ENCODE data around the gene RBM39. TPM values are rescaled to one million over a fixed set of nuclear protein-coding genes. Genes with fewer than 3 reads are reported as not detected.

Gene RBM39
- total RNA-seq, 1 experiment from 2014 or later = 341 TPM

DNA sequence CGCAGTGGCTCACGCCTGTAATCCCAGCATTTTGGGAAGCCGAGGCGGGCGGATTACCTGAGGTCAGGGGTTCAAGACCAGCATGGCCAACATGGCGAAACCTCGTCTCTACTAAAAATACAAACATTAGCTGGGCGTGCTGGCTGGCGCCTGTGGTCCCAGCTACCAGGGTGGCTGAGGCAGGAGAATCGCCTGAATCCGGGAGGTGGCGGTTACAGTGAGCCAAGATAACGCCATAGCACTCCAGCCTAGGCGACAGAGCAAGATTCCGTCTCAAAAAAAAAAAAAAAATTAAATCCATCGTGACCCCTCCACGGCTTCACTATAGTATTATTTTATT is 76.1 kb downstream of the RBM39 start:
- H3K9ac ChIP-seq (ENCODE audit: low read length) = no peak overlapping the region
- BruUV-seq (replicated peaks) = no TSS peak
- peaks cover 21% of the 10 kb centered on the region for H3K4me1 ChIP-seq (ENCODE audit: insufficient read depth, low read length)
- H3K4me3 ChIP-seq (ENCODE audit: low read length) = no peak overlapping the region
- peaks cover 31% of the 10 kb centered on the region for H4K20me1 ChIP-seq (ENCODE audit: low read length)
- no peak overlapping the region for H2AFZ ChIP-seq (ENCODE audit: low read length)
- no peak overlapping the region for H3K27ac ChIP-seq (ENCODE audit: low read length)
- POLR2A ChIA-PET (ENCODE audit: unreplicated experiment) = interaction anchor here (0.6 kb wide), 1 partner anchor 17 kb away, joined by 9 read pairs; no protein-coding TSS in a partner anchor
- peaks cover 42% of the 10 kb centered on the region for H3K79me2 ChIP-seq (ENCODE audit: low read length)
- ATAC-seq (no peak), DNase-seq (no peak)
- H3K36me3 ChIP-seq (ENCODE audit: low read depth, low read length) = peaks cover 11% of the 10 kb centered on the region; the same call in 1 of the 2 replicates
- H3K4me2 ChIP-seq (ENCODE audit: low read length) = no peak overlapping the region
- no peaks in the 10 kb centered on the region for H3K9me3 ChIP-seq (ENCODE audit: low read length)
- no peaks in the 10 kb centered on the region for H3K9me2 ChIP-seq (replicated peaks; ENCODE audit: low read length)
- CTCF ChIA-PET = no interaction called here
- H3F3A ChIP-seq (ENCODE audit: low read length, unreplicated experiment) = no peaks in the 10 kb centered on the region
- intact Hi-C loops (cut with micrococcal nuclease) = loop anchor here (10.0 kb wide), 1 partner anchor 151 kb away; no protein-coding TSS in a partner anchor
- TF ChIP-seq EZH2 (IDR thresholded peaks at IDR 0.05; ENCODE audit: low read length, unreplicated experiment) (no peak), EZH2phosphoT487 (IDR thresholded peaks at IDR 0.05; ENCODE audit: borderline replicate concordance, low read length) (no peak), CTCF (conservative IDR thresholded peaks at IDR 0.05; ENCODE audit: low read depth, low read length) (no peak)
- H3K27me3 ChIP-seq (ENCODE audit: low read length) = no peaks in the 10 kb centered on the region

DNA sequence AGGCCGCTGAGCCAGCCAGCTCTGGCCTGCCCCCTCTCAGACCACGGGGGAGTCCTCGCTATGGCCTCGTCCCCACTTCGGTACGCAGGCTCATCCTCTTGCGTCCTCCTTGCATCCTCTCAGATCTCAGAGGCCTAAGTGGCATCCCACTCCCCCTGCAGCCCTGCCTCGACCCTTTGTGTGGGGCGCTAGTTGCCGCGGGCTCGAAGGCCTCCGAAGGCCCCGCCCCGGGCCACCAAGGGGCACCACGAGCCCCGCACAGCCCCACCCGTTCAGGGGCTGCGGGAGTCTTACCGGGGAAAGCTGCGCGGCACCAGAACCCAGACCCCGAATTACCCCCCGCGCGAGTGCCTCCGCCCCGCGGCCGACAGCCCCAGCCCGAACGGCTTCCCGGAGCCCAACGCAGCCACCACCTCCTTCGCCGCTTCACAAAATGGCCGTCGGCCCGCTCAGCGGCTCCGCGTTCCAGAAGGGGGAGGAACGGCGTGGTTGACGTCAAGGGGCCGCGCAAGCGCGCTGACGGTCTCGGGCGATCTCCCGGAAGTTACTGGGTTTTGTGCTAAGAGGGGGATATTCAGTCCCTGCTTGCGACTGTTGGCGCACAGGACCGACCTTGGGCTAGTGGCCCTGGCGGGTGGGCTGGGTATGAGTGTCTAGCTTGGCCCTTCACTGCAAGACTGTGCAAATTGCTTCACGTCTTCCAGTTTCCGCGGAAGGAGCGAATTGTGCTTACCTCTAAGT is 77.4 kb downstream of the RBM39 start, which contains the start of the genes CPNE1 and RBM12:
Gene CPNE1, minus strand, starts transcription at position 435 of the 741 bp plus-strand sequence. CDS start 31,977 bp downstream, outside the sequence.
Gene RBM12, minus strand, starts transcription at position 435 of the 741 bp plus-strand sequence. CDS start 9,578 bp downstream, outside the sequence.
- ATAC-seq (peak; percentile 83), DNase-seq (peak; percentile 93)
- TF ChIP-seq EZH2 (IDR thresholded peaks at IDR 0.05; ENCODE audit: low read length, unreplicated experiment) (no peak), CTCF (conservative IDR thresholded peaks at IDR 0.05; ENCODE audit: low read depth, low read length) (no peak), EZH2phosphoT487 (IDR thresholded peaks at IDR 0.05; ENCODE audit: borderline replicate concordance, low read length) (no peak)
- Histone ChIP-seq H3K9ac (ENCODE audit: low read length) (peak within 1 kb of the TSS; percentile 98), H3K27ac (ENCODE audit: low read length) (peak within 1 kb of the TSS; percentile 76), H3K4me1 (ENCODE audit: insufficient read depth, low read length) (peaks cover 33% of the 10 kb centered on the region), H3K9me2 (replicated peaks; ENCODE audit: low read length) (no peaks in the 10 kb centered on the region), H3K36me3 (ENCODE audit: low read depth, low read length) (peaks cover 7% of the 10 kb centered on the region; the same call in 1 of the 2 replicates), H3K27me3 (ENCODE audit: low read length) (no peaks in the 10 kb centered on the region), H3K4me2 (ENCODE audit: low read length) (peak within 1 kb of the TSS; percentile 97), H4K20me1 (ENCODE audit: low read length) (peaks cover 44% of the 10 kb centered on the region), H2AFZ (ENCODE audit: low read length) (peak within 1 kb of the TSS; percentile 91), H3F3A (ENCODE audit: low read length, unreplicated experiment) (no peaks in the 10 kb centered on the region), H3K79me2 (ENCODE audit: low read length) (peaks cover 55% of the 10 kb centered on the region), H3K9me3 (ENCODE audit: low read length) (no peaks in the 10 kb centered on the region), H3K4me3 (ENCODE audit: low read length) (peak within 1 kb of the TSS; percentile 79)
- intact Hi-C loops (cut with micrococcal nuclease) = loop anchor here (10.0 kb wide), 1 partner anchor 150 kb away; no protein-coding TSS in a partner anchor
- no TSS peak for BruUV-seq (replicated peaks)
- CTCF ChIA-PET = interaction anchor here (0.6 to 1.2 kb wide), 2 partner anchors 45 to 765 kb away, joined by 3 to 4 read pairs; no protein-coding TSS in a partner anchor
- POLR2A ChIA-PET (ENCODE audit: unreplicated experiment) = interaction anchor here (0.5 kb wide), 1 partner anchor 41 kb away, joined by 4 read pairs; no protein-coding TSS in a partner anchor
